RWPE1 (cell line): ENCODE measurements around the gene POLR2L.

Experiments used
- CTCF ChIA-PET: fragments of 350-600 bp; sonication (Branson Sonifier 250); formaldehyde crosslinking; extraction: SDS; loops from one replicate; lab custom pipeline; 2021; lab: Yijun Ruan, JAX
- POLR2A ChIA-PET: fragments of 400-600 bp; formaldehyde crosslinking; extraction: SDS; loops from one replicate; lab custom pipeline; 2020; ENCODE audit warnings: antibody characterized with exemption; ENCODE audit not compliant: low non-redundant PET; lab: Yijun Ruan, JAX
- DNase-seq: peaks from one replicate; pipeline ENCODE4 v3.0.0; 2012; ENCODE audit warnings: low spot score
- H3K27ac ChIP-seq: fragments of 450-650 bp; 2 replicates; pipeline ENCODE4 v1.5.1; 2017
- TF ChIP-seq, protein P1 (sequence below): fragments of 450-650 bp; conservative IDR thresholded peaks from 2 replicates; pipeline ENCODE4 v1.5.1; 2017; ENCODE audit warnings: low read depth, mild to moderate bottlenecking

POLR2L gene

GRCh38 chr11:823441-824291 is 18.7 kb downstream of the POLR2L start:
- H3K27ac ChIP-seq, result peak overlapping the region; percentile 97
- POLR2A ChIA-PET, result interaction anchor here (0.7 kb wide), 1 partner anchor 12 kb away, joined by 8 read pairs; no protein-coding TSS in a partner anchor
- no peak for DNase-seq
- CTCF ChIA-PET, result no interaction called here
- TF ChIP-seq, protein P1, sequence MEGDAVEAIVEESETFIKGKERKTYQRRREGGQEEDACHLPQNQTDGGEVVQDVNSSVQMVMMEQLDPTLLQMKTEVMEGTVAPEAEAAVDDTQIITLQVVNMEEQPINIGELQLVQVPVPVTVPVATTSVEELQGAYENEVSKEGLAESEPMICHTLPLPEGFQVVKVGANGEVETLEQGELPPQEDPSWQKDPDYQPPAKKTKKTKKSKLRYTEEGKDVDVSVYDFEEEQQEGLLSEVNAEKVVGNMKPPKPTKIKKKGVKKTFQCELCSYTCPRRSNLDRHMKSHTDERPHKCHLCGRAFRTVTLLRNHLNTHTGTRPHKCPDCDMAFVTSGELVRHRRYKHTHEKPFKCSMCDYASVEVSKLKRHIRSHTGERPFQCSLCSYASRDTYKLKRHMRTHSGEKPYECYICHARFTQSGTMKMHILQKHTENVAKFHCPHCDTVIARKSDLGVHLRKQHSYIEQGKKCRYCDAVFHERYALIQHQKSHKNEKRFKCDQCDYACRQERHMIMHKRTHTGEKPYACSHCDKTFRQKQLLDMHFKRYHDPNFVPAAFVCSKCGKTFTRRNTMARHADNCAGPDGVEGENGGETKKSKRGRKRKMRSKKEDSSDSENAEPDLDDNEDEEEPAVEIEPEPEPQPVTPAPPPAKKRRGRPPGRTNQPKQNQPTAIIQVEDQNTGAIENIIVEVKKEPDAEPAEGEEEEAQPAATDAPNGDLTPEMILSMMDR, result no peak

GRCh38 chr11:821512-822371 is 20.6 kb downstream of the POLR2L start:
- TF ChIP-seq, protein P1, result no peak
- ChIA-PET POLR2A (interaction anchor here (0.6 to 2.0 kb wide), 3 partner anchors 13 to 21 kb away, joined by 3 to 6 read pairs (median 3); partner anchors contain the start of genes POLR2L and TSPAN4), CTCF (no interaction called here)
- H3K27ac ChIP-seq, result peak overlapping the region; percentile 97
- no peak for DNase-seq

- TF ChIP-seq, protein P1, result no peak
- H3K27ac ChIP-seq, result peak overlapping the region; percentile 97
- ChIA-PET POLR2A (interaction anchor here (1.5 to 2.0 kb wide), 2 partner anchors 17 kb away, joined by 3 to 6 read pairs; no protein-coding TSS in a partner anchor), CTCF (no interaction called here)
- DNase-seq, result no peak
Observed at GRCh38 chr11:820655-821511, 21.4 kb downstream of the POLR2L start.

- TF ChIP-seq, protein P1, result no peak
- ChIA-PET POLR2A (interaction anchor here (1.3 to 1.6 kb wide), 4 partner anchors 11 to 22 kb away, joined by 3 to 10 read pairs (median 6); partner anchors contain the start of genes POLR2L, RPLP2 and TSPAN4), CTCF (interaction anchor here (0.8 kb wide), 1 partner anchor 232 kb away, joined by 3 read pairs; no protein-coding TSS in a partner anchor)
- DNase-seq, result peak; percentile 72
- peak overlapping the region; percentile 97 for H3K27ac ChIP-seq
Observed at GRCh38 chr11:819943-820649, 22.2 kb downstream of the POLR2L start.

GRCh38 chr11:819129-819931 is 23.0 kb downstream of the POLR2L start:
- CTCF ChIA-PET, result interaction anchor here (0.7 to 0.8 kb wide), 2 partner anchors 15 to 232 kb away, joined by 3 read pairs; no protein-coding TSS in a partner anchor
- peak; percentile 82 for DNase-seq
- TF ChIP-seq, protein P1, result no peak
- peak overlapping the region; percentile 97 for H3K27ac ChIP-seq
- POLR2A ChIA-PET, result interaction anchor here (0.7 to 1.6 kb wide), 9 partner anchors 10 to 48 kb away, joined by 3 to 10 read pairs (median 4); partner anchors contain the start of genes CD151, POLR2L, RPLP2 and TSPAN4
